H1 (cell line): ENCODE data around the gene NBEA.

ENCODE experiments used
- CTCF ChIP-seq, 3 experiments: IDR thresholded peaks; 1 replicate in 2 of 3; 2 replicates in 1 of 3; pipeline versions ENCODE4 v1.5.1 to v1.6.1; 2011; ENCODE audit warnings: low read length in 3 of 3, mild to moderate bottlenecking in 3 of 3, inconsistent platforms in 2 of 3, low read depth in 1 of 3, moderate library complexity in 1 of 3; ENCODE audit not compliant: insufficient read depth in 1 of 3; ENCODE audit errors: control extremely low read depth in 1 of 3
- JUN ChIP-seq: IDR thresholded peaks from 2 replicates; pipeline ENCODE4 v1.6.1; 2011; ENCODE audit warnings: low read depth, mild to moderate bottlenecking, improper control_type of control experiment, low read length
- MAFK ChIP-seq: IDR thresholded peaks from 2 replicates; pipeline ENCODE4 v1.6.1; 2012; ENCODE audit warnings: low read depth, mild to moderate bottlenecking, improper control_type of control experiment, low read length
- PHF8 ChIP-seq: fragments of 200-600 bp; sonication (generic); conservative IDR thresholded peaks from 2 replicates; pipeline ENCODE4 v1.7.1; 2012; ENCODE audit warnings: low read depth, mild to moderate bottlenecking, inconsistent platforms, low read length, moderate library complexity
- TAF1 ChIP-seq: IDR thresholded peaks from 2 replicates; pipeline ENCODE4 v1.6.1; 2011; ENCODE audit warnings: mild to moderate bottlenecking, low read depth, low read length

- TF ChIP-seq CTCF (IDR thresholded peaks at IDR 0.05; ENCODE audit: control extremely low read depth in 1 of 3, insufficient read depth in 1 of 3, low read depth in 1 of 3, low read length in 3 of 3) (no peak), PHF8 (no peak), JUN (no peak), TAF1 (no peak), MAFK (no peak)
These were observed 256.6 kb downstream of the NBEA start for GRCh38 chr13:35198613-35199200.
